Hepatocyte (in vitro differentiated cells): ENCODE results near the gene PLS3. TPM values are rescaled to one million over a fixed set of nuclear protein-coding genes. Genes with fewer than 3 reads are reported as not detected.

Source experiments
- DNase-seq: peaks from one replicate; pipeline ENCODE4 v3.0.0-alpha.2; 2016; ENCODE audit warnings: low spot score
- H2AFZ ChIP-seq: fragments of 200-600 bp; sonication (generic); 2 replicates; pipeline ENCODE4 v1.6.0; 2016; ENCODE audit warnings: antibody characterized with exemption, mild to moderate bottlenecking
- H3K27ac ChIP-seq: fragments of 200-600 bp; sonication (generic); 2 replicates; pipeline ENCODE4 v1.5.1; 2016; ENCODE audit warnings: mild to moderate bottlenecking
- H3K27me3 ChIP-seq: fragments of 200-600 bp; sonication (generic); 2 replicates; pipeline ENCODE4 v1.6.1; 2016
- H3K36me3 ChIP-seq: fragments of 200-600 bp; sonication (generic); replicated peaks from 2 replicates; pipeline ENCODE4 v1.5.1; 2016; ENCODE audit warnings: low read depth; ENCODE audit not compliant: insufficient read depth
- H3K4me1 ChIP-seq: fragments of 200-600 bp; sonication (generic); 2 replicates; pipeline ENCODE4 v1.5.1; 2016; ENCODE audit warnings: mild to moderate bottlenecking, moderate library complexity; ENCODE audit not compliant: insufficient read depth
- H3K4me2 ChIP-seq: fragments of 200-600 bp; sonication (generic); 2 replicates; pipeline ENCODE4 v1.6.0; 2016
- H3K4me3 ChIP-seq: fragments of 200-600 bp; sonication (generic); 2 replicates; pipeline ENCODE4 v1.5.1; 2016; ENCODE audit warnings: mild to moderate bottlenecking
- H3K79me2 ChIP-seq: fragments of 200-600 bp; sonication (generic); 2 replicates; pipeline ENCODE4 v1.6.0; 2017; ENCODE audit warnings: mild to moderate bottlenecking
- H3K9me2 ChIP-seq: fragments of 200-600 bp; sonication (generic); replicated peaks from 2 replicates; pipeline ENCODE4 v1.6.0; 2017; ENCODE audit warnings: mild to moderate bottlenecking; ENCODE audit not compliant: insufficient read depth
- H3K9me3 ChIP-seq: fragments of 200-600 bp; sonication (generic); 2 replicates; pipeline ENCODE4 v1.5.1; 2016; ENCODE audit warnings: low read depth, mild to moderate bottlenecking
- H4K20me1 ChIP-seq: fragments of 200-600 bp; sonication (generic); 2 replicates; pipeline ENCODE4 v1.6.0; 2016; ENCODE audit warnings: mild to moderate bottlenecking; ENCODE audit not compliant: insufficient read depth, poor library complexity, severe bottlenecking
- EZH2 ChIP-seq: fragments of 200-600 bp; sonication (generic); IDR thresholded peaks from 2 replicates; pipeline ENCODE4 v1.6.1; 2016; ENCODE audit warnings: antibody characterized with exemption, mild to moderate bottlenecking, borderline replicate concordance
- EZH2phosphoT487 ChIP-seq: fragments of 200-600 bp; sonication (generic); IDR thresholded peaks from one replicate; pipeline ENCODE4 v1.6.1; 2018; ENCODE audit warnings: antibody characterized with exemption, mild to moderate bottlenecking, low read depth, moderate library complexity; ENCODE audit not compliant: unreplicated experiment, severe bottlenecking
- WGBS: methylation state at CpG from one replicate; pipeline ENCODE4 v1.1.6; 2016; ENCODE audit warnings: low lambda C conversion rate; ENCODE audit errors: missing lambda C conversion rate; 5-methylcytosine and 5-hydroxymethylcytosine counted together
- polyA plus RNA-seq: library from polyadenylated mRNA; unstranded; fragments of >200 nt; fragmentation: Nextera tagmentation; extraction: Ambion mirVana; gene quantifications from 2 replicates; pipeline ENCODE4 v1.2.1, GENCODE V29; 2016
- total RNA-seq: library from RNA; depleted of rRNA; stranded (reverse); fragments of >200 nt; gene quantifications from 2 replicates; pipeline ENCODE4 v1.2.3, GENCODE V29; 2014
- TF ChIP-seq, protein P1 (sequence below): fragments of 200-600 bp; sonication (generic); IDR thresholded peaks from 2 replicates; pipeline ENCODE4 v1.5.1; 2016; ENCODE audit warnings: antibody characterized with exemption, mild to moderate bottlenecking; ENCODE audit not compliant: poor library complexity

PLS3 gene
- total and polyA plus RNA-seq, 2 experiments from 2014 or later: 277 to 361 TPM

DNA sequence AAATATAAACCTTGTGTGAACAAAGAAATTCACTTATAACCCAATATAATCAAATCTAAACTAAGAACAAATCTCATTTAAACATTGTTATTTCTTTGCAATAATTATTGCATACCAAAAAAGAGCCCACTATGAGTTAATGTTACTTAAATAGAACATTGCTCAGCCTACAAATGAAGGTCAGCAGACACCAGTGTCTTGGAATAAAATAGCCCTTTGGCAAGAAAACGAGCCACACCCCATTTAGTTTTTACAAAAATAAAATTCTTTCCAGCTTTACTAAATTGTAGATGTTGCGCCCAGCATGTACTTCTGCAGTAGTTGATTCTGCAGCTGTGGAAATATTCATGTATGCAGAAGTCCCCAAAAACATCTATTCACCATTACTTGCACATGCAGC, 12.2 kb downstream of the PLS3 start:
- 94% methylated on average over 2 of the region's 2 CpGs for WGBS
- Histone ChIP-seq H3K27ac (no peak overlapping the region), H3K4me1 (no peaks in the 10 kb centered on the region), H3K79me2 (peaks cover 98% of the 10 kb centered on the region), H3K36me3 (no peaks in the 10 kb centered on the region), H2AFZ (no peak overlapping the region), H4K20me1 (no peaks in the 10 kb centered on the region), H3K9me3 (no peaks in the 10 kb centered on the region), H3K9me2 (no peaks in the 10 kb centered on the region), H3K4me3 (no peak overlapping the region), H3K27me3 (no peaks in the 10 kb centered on the region), H3K4me2 (no peak overlapping the region)
- no peak for DNase-seq
- TF ChIP-seq, protein P1, sequence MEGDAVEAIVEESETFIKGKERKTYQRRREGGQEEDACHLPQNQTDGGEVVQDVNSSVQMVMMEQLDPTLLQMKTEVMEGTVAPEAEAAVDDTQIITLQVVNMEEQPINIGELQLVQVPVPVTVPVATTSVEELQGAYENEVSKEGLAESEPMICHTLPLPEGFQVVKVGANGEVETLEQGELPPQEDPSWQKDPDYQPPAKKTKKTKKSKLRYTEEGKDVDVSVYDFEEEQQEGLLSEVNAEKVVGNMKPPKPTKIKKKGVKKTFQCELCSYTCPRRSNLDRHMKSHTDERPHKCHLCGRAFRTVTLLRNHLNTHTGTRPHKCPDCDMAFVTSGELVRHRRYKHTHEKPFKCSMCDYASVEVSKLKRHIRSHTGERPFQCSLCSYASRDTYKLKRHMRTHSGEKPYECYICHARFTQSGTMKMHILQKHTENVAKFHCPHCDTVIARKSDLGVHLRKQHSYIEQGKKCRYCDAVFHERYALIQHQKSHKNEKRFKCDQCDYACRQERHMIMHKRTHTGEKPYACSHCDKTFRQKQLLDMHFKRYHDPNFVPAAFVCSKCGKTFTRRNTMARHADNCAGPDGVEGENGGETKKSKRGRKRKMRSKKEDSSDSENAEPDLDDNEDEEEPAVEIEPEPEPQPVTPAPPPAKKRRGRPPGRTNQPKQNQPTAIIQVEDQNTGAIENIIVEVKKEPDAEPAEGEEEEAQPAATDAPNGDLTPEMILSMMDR: no peak
- TF ChIP-seq EZH2phosphoT487 (no peak), EZH2 (no peak)

DNA sequence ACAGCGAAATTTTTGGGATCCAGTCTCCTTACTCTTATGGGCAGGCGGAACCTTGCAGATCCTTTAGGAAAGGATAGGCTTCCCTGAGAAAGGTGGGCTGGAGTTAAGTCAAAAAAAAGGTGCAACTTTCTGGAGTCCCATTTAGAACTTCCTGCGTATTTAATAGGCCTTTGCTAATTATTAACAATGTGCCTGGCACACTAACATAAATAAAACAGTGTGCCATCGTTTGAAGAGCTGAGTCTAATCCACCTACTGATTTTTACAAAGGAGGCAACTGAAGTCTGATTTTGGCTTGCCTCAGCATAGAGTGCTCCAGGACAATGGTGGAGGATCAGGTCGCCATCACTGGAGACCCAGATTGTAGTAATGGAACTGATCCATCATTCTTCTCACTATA, 15.7 kb downstream of the PLS3 start:
- Histone ChIP-seq H3K9me2 (no peaks in the 10 kb centered on the region), H3K4me1 (peaks cover 8% of the 10 kb centered on the region), H3K27me3 (no peaks in the 10 kb centered on the region), H3K9me3 (no peaks in the 10 kb centered on the region), H3K27ac (no peak overlapping the region), H3K79me2 (peaks cover 96% of the 10 kb centered on the region), H4K20me1 (no peaks in the 10 kb centered on the region), H3K4me2 (no peak overlapping the region), H3K36me3 (no peaks in the 10 kb centered on the region), H3K4me3 (no peak overlapping the region), H2AFZ (no peak overlapping the region)
- 93% methylated on average over 5 of the region's 5 CpGs for WGBS
- TF ChIP-seq EZH2phosphoT487 (no peak), EZH2 (no peak)
- TF ChIP-seq, protein P1: no peak
- DNase-seq: no peak

DNA sequence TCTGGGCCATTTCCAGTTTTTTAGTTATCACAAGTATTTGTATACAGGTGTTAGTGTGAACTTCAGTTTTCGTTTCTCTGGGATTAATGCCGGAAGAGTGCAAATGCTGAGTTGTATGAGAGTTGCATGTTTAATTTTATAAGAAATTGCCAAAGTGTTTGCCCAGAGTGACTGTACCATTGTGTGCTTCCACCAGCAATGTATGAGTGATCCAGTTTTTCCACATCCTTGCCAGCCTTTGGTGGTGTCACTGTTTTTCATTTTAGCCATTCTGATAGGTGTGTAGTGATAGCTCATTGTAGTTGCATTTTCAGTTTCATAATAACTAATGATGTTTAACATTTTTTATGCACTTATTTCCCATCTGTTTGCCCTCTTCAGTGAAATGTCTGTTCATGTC, 18.4 kb downstream of the PLS3 start:
- Histone ChIP-seq H3K36me3 (no peaks in the 10 kb centered on the region), H3K9me2 (no peaks in the 10 kb centered on the region), H3K4me1 (peaks cover 30% of the 10 kb centered on the region), H3K27ac (no peak overlapping the region), H3K4me3 (no peak overlapping the region), H3K9me3 (no peaks in the 10 kb centered on the region), H3K79me2 (peaks cover 86% of the 10 kb centered on the region), H3K27me3 (no peaks in the 10 kb centered on the region), H3K4me2 (no peak overlapping the region), H4K20me1 (peaks cover 8% of the 10 kb centered on the region), H2AFZ (no peak overlapping the region)
- DNase-seq: no peak
- 98% methylated on average over 2 of the region's 2 CpGs for WGBS
- TF ChIP-seq EZH2 (no peak), EZH2phosphoT487 (no peak)
- TF ChIP-seq, protein P1: no peak

DNA sequence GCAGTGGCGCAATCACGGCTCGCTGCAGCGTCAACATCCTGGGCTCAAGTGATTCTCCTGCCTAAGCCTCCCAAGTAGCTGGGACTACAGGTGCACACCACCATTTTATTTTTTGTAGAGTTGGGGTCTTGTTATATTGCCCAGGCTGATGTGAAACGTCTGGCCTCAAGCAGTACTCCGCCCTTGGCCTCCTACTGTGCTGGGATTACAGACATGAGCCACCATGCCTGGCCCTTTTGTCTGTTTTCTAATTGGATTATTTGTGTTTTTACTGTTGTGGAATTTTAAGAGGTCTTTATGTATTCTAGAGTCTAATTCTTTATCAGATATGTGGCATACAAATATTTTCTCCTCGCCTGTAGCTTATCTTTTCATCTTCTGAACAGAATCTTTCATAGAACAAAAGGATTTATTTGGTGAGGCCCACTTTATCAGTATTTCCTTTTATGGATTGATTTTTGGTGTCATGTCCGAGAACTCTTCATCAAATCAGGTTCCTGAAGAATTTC, 18.9 kb downstream of the PLS3 start:
- Histone ChIP-seq H3K4me2 (no peak overlapping the region), H3K4me3 (no peak overlapping the region), H3K9me2 (no peaks in the 10 kb centered on the region), H4K20me1 (peaks cover 8% of the 10 kb centered on the region), H2AFZ (no peak overlapping the region), H3K27me3 (no peaks in the 10 kb centered on the region), H3K4me1 (peaks cover 35% of the 10 kb centered on the region), H3K27ac (no peak overlapping the region), H3K36me3 (no peaks in the 10 kb centered on the region), H3K79me2 (peaks cover 86% of the 10 kb centered on the region), H3K9me3 (no peaks in the 10 kb centered on the region)
- no peak for DNase-seq
- TF ChIP-seq, protein P1: no peak
- TF ChIP-seq EZH2phosphoT487 (no peak), EZH2 (no peak)
- 89% methylated on average over 8 of the region's 8 CpGs for WGBS
